HG02623 (cell line): ENCODE results near the gene MMP3.
"Not testable (repeated sequence)": the region's sequence is repeated elsewhere in the genome, so short reads cannot be mapped to it uniquely, and the experiment has no call there.

Source experiments
- ATAC-seq: cut with Tn5 transposase; IDR thresholded peaks from one replicate; pipeline ENCODE4 v1.9.1; 2021; ENCODE audit warnings: moderate library complexity; ENCODE audit not compliant: unreplicated experiment

MMP3 gene

DNA sequence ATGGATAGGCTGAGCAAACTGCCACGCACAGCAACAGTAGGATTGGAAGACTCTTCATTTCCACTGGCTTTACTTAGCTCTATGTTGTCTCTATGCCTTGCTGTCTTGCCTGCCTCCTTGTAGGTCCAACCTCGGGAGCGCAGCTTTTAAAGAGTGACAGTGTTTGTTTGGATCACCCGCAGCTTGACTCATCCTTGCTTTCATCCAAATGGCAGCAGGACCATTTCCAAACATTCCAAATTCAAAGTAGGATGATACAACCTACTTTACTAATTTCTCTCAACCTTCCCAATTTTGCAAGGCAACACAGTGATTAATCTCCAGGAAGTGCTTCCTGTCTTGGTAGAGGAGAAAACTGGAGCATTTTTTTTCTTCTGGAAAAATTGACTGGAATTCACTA lies at the start of gene MMP3:
MMP3 (minus strand) TSS at position 121 of the 400 bp plus-strand sequence; CDS start at position 58, 63 bp downstream.
- ATAC-seq = no peak

DNA sequence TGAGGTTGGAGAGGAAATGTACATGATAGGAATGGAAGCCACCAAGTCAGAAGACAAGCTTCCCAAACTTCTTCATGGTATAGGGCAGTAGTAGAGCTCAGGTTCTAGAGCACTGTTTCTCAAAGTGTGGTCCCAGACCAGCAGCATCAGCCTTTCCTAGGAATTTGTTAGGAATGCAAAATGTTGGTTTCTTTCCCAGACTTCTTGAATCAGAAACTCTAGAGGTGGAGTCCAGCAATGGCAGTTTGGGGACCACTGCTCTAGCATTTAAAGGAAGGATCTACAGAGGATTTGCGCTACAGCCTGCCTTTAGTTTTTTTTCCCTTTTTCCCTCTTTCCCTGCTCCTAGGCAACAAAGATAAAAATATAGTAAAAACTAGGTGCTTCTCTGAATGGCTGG lies 48.3 kb upstream of the MMP3 start:
- ATAC-seq = no peak

DNA sequence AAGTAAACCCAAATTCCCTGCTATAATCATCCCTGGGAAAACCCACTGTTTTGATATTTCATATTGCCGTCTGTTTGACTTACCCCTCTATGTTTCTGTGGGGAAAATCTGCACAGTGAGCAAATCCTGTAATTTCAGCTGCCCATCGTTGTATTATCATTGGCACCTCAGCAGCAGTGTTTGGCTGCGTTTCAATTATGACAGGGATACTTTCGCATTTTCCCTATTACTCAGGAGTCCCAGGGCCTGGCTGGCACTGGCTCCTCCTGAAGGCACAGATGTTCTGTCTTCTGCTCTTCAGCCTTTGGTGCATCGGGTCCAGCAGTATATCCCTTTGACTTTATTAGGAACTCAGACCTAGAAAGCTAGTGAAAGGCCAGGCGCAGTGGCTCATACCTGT lies 43.6 kb upstream of the MMP3 start:
- no peak for ATAC-seq

DNA sequence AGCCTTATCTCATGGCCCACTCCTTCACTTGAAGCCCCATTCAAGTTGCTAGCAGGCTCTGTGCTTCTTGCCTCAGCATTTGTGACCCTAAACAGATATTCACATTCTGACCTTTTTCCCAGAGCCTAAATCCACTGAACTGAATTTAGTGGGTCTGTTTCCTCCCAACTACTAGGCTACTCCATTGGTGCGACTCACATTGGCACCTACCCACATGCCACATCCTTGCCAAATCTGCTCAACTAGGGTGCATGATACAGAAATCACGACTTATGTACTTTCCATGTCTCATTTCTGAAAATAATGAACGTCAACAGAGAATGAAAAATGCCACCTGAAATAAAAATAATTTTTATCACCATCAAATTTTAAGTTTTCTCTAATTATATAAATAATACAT lies 39.7 kb upstream of the MMP3 start:
- ATAC-seq = no peak

DNA sequence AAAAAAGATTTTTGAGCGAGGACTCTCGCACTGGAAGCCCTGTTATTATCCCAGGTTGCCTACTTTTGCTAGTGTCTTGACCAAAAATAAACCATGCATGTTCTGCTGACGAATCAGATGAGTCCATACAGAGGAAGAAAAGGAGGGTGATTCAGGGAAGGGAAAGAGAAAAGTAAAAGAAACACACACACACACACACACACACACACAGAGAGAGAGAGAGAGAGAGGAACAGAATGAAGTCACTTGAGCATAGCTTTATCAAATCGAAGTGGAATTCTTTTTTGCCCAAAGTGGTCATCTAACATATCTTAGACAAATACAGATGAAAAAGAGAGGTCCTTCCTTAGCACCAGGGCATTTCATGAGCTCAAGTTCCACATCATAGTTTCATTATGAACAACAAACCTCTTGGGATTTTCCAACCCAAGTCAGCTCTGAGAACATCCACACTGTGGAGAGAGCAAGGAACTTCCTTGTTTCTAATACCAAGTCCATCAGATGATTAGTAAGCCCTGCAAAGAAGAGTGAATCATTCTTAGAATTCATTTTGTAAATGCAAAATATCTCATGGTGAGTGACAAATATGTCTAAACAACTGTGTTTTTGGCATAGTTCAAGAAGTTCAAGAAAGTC lies 39.1 kb upstream of the MMP3 start:
- peak; percentile 61 for ATAC-seq

DNA sequence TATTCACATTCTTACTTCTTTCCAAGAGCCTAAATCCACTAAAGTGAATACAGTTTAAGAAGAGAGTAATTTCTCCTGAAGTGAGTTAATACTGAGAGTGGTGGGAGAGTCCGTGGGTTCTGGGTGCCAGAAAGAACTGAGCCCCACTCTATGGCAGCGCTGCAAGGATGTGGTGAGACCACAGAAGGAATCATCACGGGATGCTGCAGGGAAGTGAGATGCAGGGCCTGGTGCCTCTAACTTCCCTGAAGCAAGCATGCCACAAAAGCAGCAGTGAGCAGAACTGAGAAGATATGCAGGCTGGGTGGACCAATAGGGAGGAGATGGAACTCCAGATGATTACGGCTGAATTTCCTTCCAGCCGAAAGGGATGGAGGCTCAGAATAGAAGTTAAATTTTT lies 36.4 kb upstream of the MMP3 start:
- no peak for ATAC-seq

DNA sequence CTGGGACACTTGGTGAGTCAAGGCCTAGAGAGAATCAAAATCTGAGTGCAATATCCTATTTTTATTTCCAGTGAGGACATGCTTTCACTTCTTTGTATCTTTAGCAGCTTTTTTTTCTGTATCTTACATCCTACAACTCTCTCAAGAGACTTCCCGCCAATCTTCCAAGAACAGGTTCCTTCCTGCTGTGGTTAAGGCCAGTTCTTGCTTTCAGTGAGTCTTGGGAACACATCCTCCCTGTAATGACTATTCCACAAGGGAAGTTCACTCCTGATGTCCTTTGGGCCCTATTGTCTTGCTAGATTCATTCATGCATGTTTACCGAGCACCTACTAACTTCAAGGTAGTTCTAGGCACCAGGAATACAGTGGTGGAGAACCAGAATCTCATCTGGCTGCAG lies 35.2 kb upstream of the MMP3 start:
- no peak for ATAC-seq

DNA sequence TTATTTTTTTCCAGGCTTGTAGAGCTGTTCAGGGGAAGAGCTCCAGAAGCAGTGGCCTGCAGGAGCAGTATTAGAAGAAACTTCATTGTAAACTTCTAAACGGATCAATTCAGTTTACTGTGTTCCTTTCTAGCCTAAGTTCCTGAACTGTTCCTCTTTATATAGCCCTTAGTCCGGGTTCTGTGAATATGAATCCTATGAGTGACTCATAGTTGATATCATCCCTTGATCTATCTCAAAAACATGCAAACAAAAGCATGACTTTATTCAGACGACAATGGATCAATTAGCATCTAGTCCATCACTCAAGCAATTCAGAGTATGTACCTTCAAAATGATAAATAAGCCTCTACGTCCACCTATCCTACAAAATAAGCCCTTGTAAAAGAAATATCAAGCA lies 31.4 kb upstream of the MMP3 start, which contains the start of gene MMP12:
MMP12 (minus strand) TSS at position 131 of the 400 bp plus-strand sequence; CDS start at position 86, 45 bp downstream.
- no peak for ATAC-seq

DNA sequence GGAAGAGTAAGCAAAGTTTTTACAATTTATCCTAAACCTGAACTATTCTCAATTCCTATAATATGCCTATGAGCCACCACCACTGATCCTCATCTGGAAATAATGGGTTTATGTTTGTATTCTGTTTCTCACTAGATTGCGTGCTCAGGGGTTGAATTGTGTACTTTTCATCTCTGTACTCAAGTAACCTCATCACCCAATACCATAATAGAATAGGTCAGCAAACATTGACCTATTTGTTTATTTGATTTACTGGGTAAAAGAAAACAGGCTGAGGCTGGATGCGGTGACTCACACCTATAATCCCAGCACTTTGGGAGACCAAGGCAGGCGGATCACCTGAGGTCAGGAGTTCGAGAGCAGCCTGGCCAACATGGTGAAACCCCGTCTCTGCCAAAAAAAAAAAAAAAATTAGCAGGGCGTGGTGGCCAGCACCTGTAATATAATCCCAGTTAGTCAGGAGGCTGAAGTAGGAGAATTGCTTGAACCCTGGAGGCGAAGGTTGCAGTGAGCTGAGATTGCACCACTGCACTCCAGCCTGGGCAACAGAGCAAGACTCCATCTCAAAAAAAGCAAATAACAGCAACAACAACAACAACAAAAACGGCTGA lies 26.1 kb upstream of the MMP3 start:
- ATAC-seq = not testable (repeated sequence)

DNA sequence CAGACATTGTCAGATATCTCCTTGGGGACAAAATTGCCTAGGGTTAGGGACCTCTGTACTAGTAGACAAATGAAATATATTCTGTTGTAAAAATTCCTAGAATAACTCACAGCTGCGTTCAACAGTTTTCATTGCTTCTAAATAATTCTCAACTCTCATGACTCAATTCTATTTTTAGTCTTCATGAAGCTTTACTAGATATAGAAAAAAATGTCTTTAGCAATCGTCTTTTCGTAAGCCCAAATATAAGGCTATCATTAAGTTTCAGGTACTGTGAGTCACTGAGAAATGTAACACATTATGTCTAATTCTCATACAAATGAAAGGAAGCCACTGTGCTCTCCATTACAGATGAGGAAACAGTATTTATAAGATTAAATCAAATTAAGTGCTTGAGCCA lies 24.9 kb upstream of the MMP3 start:
- no peak for ATAC-seq

DNA sequence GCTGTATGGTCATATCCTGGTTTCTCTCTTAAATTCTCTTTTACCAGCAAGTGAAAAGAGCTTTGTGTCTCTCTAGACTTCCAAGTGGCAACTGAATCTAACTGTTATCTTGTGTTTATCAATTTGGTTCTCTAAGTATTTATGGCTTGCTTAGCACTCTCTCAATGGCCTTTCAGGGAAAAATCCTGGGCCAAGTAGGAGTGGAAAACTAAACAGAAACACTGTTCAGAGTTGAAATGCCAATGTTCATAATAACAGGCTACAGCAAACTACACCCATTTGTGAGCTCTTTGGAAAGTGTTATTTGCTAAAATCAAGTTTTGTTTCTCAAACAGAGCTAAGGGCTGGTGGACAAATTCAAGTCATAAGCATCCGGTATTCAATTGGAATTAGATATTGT lies 21.3 kb upstream of the MMP3 start:
- no peak for ATAC-seq

DNA sequence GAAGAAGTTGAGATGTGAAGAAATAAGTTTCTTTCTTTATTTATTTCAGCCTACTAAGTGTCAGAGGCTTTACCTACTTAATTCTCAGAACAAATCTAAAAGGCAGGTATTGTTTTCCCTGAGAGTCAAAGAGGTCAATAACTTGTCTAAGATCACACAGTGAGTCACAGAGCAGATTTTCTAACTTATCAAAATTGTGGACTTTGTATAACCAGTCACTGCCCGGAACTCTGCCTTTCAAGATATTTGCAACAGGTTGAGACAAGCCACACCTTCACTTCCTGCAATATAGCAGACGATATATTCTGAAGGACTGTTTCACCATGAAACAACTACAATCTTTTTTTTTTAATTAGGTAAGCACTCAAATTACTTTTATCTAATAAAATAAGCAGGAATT lies 10.5 kb upstream of the MMP3 start:
- ATAC-seq = no peak

DNA sequence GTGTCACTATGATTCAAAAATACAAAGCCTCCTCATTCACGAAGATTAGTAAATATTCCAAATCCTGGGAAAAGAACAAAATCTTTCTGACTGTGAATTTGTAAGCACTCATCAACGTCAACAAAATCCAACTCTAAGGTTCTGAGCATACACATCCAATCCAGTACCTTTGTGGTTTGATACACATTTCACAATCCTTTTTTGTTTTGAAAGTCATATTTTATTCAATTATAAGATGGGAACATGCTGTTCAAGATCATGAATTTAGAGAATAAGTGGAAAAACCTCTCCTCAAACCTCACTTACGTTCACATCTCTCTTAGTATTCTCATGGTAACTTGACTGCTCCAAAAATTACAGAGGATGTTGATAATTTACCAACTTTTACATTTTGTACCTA lies 9.6 kb upstream of the MMP3 start:
- no peak for ATAC-seq

DNA sequence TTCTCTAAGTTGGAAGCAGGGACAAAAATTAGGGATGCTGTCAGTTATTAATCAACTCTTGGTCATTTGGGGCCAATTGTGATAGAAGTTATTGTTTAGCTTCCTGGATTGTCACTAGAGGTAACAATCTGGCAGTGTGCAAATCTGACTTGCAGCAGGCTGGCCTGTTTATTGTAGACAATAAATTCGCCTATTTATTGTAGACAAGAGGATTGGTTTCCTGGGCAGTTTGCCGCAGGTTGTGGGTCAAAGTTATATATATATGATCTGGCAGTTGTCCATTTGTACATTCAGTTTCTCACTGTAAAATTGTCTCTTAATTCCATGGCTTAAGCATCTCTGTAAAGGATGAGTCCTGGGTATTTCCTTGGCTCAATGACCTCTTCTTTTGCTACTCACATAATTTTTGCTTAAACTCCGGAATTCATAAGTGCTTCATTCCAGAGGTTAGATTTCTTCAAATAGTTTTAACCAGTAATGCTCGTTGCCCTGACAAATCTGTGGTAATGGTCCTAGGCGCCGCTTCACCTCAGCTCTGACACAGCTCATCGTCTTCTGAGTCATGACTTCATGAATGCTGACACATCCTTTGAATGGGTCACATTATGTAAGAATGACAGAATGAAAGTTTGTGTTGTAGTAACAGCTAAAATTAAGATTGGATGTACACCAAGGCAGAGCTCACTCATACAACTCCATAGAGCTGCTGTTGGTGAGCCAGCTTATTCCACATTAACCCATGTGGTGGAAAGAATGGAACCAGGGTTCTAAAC lies 7.8 kb upstream of the MMP3 start:
- ATAC-seq = no peak

DNA sequence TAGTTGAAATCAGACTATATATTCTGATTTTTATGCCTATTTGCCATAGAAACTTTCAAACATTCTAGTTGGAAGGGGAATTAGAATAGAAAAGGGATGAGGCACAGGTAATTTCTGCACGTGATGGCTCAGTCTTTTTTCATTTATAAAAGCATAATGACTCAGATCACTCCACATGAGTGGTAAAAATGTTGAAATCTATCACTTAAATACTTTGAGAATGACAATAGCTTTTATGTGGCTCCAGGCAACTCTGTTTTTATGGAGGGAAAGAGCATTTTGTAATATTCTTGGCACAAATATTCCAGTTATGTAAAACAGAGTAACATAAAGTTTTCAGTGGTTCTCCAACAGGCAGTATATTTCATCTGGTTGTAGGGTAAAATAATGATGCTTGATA lies 5.9 kb upstream of the MMP3 start:
- ATAC-seq = no peak

DNA sequence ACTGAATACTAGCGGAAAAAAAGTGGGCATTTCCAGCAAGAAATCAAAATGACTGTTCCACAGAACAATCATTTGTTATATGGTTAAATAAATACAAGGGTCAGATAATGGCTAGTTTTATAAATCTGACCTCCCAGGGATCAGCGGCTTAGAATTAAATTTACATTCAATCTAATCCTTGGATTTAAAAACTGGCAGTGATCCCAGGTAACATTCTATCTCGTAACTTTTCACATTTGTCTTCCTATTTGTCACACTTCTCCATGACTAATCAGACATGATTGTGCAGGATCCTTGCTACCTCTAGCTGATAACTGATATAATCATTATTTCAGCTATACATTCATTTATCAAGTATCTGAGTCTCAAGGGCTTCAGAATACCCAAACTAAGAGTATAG lies 2.9 kb upstream of the MMP3 start:
- no peak for ATAC-seq

DNA sequence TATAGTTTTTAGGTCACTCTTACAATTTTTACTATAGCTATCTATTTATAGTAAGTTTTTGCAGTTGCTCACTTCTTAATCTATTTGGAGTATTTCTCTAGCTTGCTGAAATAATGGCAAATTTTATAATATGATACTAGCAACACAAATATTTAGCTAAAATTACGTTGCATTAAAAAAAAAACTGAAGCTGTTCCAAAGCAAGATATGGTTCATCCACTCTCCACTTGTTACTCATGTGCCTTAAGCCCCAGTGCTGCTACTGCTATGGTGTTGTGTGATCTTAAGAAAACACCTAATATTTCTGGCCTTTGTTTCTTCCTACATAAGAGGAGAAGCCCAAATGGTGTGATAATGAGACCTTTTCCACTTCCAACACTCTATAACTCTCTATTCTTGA lies 479 bp downstream of the MMP3 start:
- no peak for ATAC-seq

DNA sequence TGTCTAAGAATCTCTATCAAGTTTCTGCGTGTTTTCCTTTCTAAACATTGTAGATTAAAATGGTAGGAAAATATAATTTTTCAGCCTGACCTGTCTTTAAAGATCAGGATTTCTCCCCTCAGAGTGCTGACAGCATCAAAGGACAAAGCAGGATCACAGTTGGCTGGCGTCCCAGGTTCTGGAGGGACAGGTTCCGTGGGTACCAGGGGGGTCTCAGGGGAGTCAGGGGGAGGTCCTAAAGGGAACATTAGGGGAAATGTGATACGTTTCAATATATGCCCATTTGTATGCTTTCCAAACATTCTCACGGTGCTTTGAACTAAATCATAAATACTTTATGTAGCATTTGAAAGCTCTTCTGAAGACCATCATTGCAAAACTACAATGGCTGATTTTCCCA lies 3.4 kb downstream of the MMP3 start:
- no peak for ATAC-seq

DNA sequence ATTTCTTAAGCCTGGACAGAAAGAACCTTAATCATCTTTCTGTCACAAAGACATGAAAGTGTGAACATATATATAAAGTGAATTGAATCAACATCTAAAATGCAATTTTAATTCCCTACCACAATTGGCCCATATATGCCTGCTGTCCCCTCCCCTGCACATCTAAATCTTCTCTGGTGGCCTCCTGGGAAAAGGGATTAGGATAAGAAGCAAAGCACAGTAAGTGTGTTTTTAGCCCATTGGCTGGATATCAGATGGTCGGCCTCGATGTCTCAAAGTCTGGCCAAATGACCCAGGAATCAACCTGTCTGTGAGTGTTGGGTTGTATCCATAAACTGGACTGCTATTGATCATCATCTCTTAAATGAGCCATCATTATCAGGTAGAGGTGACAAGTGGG lies 5.8 kb downstream of the MMP3 start:
- no peak for ATAC-seq

DNA sequence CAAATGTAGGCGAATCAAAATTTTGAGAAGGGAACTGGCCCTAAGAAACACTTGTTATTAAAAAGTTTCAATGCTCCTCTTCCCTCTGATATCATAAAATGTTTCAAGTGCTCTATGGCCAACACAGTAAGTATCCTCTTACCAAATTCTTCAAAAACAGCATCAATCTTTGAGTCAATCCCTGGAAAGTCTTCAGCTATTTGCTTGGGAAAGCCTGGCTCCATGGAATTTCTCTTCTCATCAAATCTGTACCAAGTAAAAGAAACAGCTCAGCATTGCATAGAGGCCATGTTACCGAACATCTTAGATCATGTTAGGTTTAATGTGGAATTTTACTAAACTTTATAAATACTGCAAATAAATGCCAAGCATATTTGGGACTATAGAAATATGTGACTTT lies 6.3 kb downstream of the MMP3 start:
- ATAC-seq = no peak

DNA sequence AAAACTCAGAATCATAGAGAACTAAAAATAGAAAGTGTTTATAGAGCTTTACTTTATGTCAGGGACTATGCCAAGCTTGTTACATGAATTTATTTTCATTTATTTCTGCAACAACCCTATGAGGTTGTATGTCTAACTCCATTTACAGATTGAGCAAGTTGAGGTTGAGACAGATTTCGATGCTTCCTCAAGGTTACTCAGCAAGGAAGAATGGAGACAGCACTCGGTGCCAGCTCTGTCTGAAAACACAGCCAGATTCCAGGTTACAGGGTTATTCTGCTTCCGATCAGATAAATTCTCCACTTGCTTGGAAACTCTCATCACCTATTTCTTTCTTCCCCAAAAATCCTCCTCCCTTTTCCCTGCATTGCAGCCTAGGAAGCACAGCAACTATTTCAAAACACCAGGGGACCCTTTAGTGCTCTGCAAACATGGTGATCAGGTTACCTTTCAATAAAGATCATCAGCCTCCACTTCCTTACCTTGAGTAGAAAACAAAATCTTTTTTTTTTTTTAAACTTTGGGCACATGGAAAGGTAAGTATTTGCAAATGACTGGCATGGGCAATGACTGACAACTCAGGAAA lies 7.0 kb downstream of the MMP3 start:
- ATAC-seq = no peak

DNA sequence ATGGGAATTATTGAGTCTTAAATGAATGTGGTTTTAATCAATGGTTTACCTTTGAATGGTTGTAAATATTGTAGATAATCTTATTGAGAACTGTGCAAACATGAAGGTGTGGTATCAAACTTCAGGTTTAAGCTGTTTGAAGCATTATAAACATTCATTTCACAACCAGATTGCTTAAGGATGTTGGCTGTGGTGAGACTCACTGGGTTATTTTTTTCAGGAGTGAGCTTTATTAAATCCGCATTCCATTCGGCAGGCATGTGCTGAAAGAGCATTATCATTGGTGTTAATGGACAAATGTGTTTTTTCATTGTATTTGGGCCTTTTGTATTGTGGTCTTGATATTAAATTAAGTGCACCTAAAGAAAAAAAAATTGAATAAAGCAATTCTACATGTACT lies 9.7 kb downstream of the MMP3 start:
- no peak for ATAC-seq
